T-cell (primary cell): ENCODE data around the gene SEC16B. TPM values are rescaled to one million over a fixed set of nuclear protein-coding genes. Genes with fewer than 3 reads are reported as not detected.

Experiments
- ATAC-seq, 4 experiments: fragments of 200-7000 bp in 3 of 4; fragments of 150-1000 bp in 1 of 4; cut with Tn5 transposase; replicated peaks in 1 of 4; 1 replicate in 3 of 4; 2 replicates in 1 of 4; pipeline ENCODE4 v1.10.0; 2021; ENCODE audit warnings: moderate library complexity in 3 of 4, mild to moderate bottlenecking in 2 of 4, moderate number of reproducible peaks in 1 of 4
- CTCF ChIA-PET, 2 donors: fragments of 300-600 bp; sonication (Branson Sonifier 250); formaldehyde crosslinking; loops; one replicate each; lab custom pipeline; 2022; ENCODE audit warnings: antibody characterized with exemption in 2 of 2; lab: Charles Lee
- POLR2A ChIA-PET, 2 donors: fragments of 300-600 bp; sonication (Branson Sonifier 250); formaldehyde crosslinking; loops; one replicate each; lab custom pipeline; 2022; ENCODE audit warnings: antibody characterized with exemption in 2 of 2; lab: Charles Lee
- DNase-seq, 35 experiments: peaks; one replicate each; pipeline versions ENCODE4 v3.0.0 to v3.0.0-alpha.2; 2013 to 2023
- H3K27ac ChIP-seq: one replicate; pipeline ENCODE4 v1.5.1; 2013; ENCODE audit warnings: low read length
- H3K27me3 ChIP-seq, 2 experiments: replicated peaks in 1 of 2; 1 replicate in 1 of 2; 2 replicates in 1 of 2; pipeline versions ENCODE4 v1.6.1 to v1.7.0; 2013; ENCODE audit warnings: low read length in 1 of 2, mixed read lengths in 1 of 2; ENCODE audit not compliant: control insufficient read depth in 2 of 2, insufficient read depth in 2 of 2; ENCODE audit errors: extremely low read depth in 1 of 2
- H3K36me3 ChIP-seq, 2 donors: 1 replicate in 1 of 2; 2 replicates in 1 of 2; pipeline versions ENCODE4 v1.6.1 to v1.7.0; 2013; ENCODE audit warnings: low read length in 1 of 2; ENCODE audit not compliant: control insufficient read depth in 2 of 2, insufficient read depth in 1 of 2; ENCODE audit errors: extremely low read depth in 1 of 2
- H3K4me1 ChIP-seq, 2 experiments: 1 replicate in 1 of 2; 2 replicates in 1 of 2; pipeline versions ENCODE4 v1.6.1 to v1.7.0; 2013; ENCODE audit warnings: low read length in 2 of 2, mixed read lengths in 1 of 2; ENCODE audit not compliant: insufficient read depth in 2 of 2, control insufficient read depth in 1 of 2; ENCODE audit errors: extremely low read depth in 1 of 2
- H3K4me3 ChIP-seq, 2 donors: 1 replicate in 1 of 2; 2 replicates in 1 of 2; pipeline versions ENCODE4 v1.5.1 to v1.7.0; 2013; ENCODE audit warnings: mild to moderate bottlenecking in 2 of 2, low read length in 1 of 2, moderate library complexity in 1 of 2; ENCODE audit not compliant: control insufficient read depth in 1 of 2; ENCODE audit errors: extremely low read depth in 1 of 2
- H3K9me3 ChIP-seq: 2 replicates; pipeline ENCODE4 v1.7.0; 2013
- H3K27ac Mint-ChIP-seq, 2 donors: one replicate each; pipeline ENCODE4 v1.8.0; 2020 to 2021; ENCODE audit warnings: mild to moderate bottlenecking in 2 of 2, mixed read lengths in 2 of 2
- H3K27me3 Mint-ChIP-seq, 2 donors: one replicate each; pipeline ENCODE4 v1.8.0; 2021 to 2022; ENCODE audit warnings: mixed read lengths in 2 of 2
- H3K36me3 Mint-ChIP-seq: one replicate; pipeline ENCODE4 v1.8.0; 2021; ENCODE audit warnings: mixed read lengths
- H3K4me1 Mint-ChIP-seq, 3 donors: one replicate each; pipeline ENCODE4 v1.8.0; 2020 to 2022; ENCODE audit warnings: mixed read lengths in 3 of 3, mild to moderate bottlenecking in 1 of 3
- H3K4me3 Mint-ChIP-seq, 3 donors: one replicate each; pipeline ENCODE4 v1.8.0; 2020 to 2022; ENCODE audit warnings: mild to moderate bottlenecking in 3 of 3, mixed read lengths in 3 of 3, moderate library complexity in 3 of 3
- H3K9me3 Mint-ChIP-seq, 3 donors: one replicate each; pipeline ENCODE4 v1.8.0; 2020 to 2022; ENCODE audit warnings: mixed read lengths in 3 of 3
- WGBS: methylation state at CpG from one replicate; pipeline ENCODE4 v1.1.5; 2013; ENCODE audit warnings: missing lambda C conversion rate; ENCODE audit not compliant: insufficient coverage; 5-methylcytosine and 5-hydroxymethylcytosine counted together
- total RNA-seq, 35 experiments: library from RNA in 6 of 35; stranded (reverse) in 6 of 35; fragments of 120-200 nt in 1 of 35; gene quantifications; one replicate each; pipeline versions ENCODE4 v1.2.1 to v1.2.4 and lab custom pipeline; 2013 to 2026

The SEC16B gene
- total RNA-seq, 5 donors from 2014 or later (not counting 1 experiment from before 2014, with no cell fraction given), result not detected

GRCh38 chr1:177922209-177922608, 47.6 kb downstream of the SEC16B start:
- H3K36me3 Mint-ChIP-seq, result no peaks in the 10 kb centered on the region
- H3K27me3 ChIP-seq, result no peaks in the 10 kb centered on the region
- no peaks in the 10 kb centered on the region for H3K4me1 ChIP-seq
- H3K27ac ChIP-seq, result no peak overlapping the region
- H3K4me3 ChIP-seq, result no peak overlapping the region
- ChIA-PET POLR2A (no interaction called here), CTCF (no interaction called here)
- peaks cover 0 to 5% (median 0%) of the 10 kb centered on the region in 3 donors for H3K9me3 Mint-ChIP-seq
- H3K27ac Mint-ChIP-seq, result no peak overlapping the region
- WGBS, result no CpG with 5 or more reads among the region's 3 CpGs
- DNase-seq (no peak), ATAC-seq (no peak)
- H3K4me3 Mint-ChIP-seq, result no peak overlapping the region
- no peaks in the 10 kb centered on the region for H3K27me3 Mint-ChIP-seq
- no peaks in the 10 kb centered on the region for H3K9me3 ChIP-seq
- H3K36me3 ChIP-seq, result no peaks in the 10 kb centered on the region
- no peaks in the 10 kb centered on the region for H3K4me1 Mint-ChIP-seq

GRCh38 chr1:177921590-177921989, 48.3 kb downstream of the SEC16B start:
- Histone ChIP-seq H3K36me3 (no peaks in the 10 kb centered on the region), H3K27me3 (no peaks in the 10 kb centered on the region), H3K9me3 (no peaks in the 10 kb centered on the region), H3K4me3 (no peak overlapping the region), H3K27ac (no peak overlapping the region), H3K4me1 (no peaks in the 10 kb centered on the region)
- Mint-ChIP-seq H3K27ac (no peak overlapping the region), H3K27me3 (no peaks in the 10 kb centered on the region), H3K9me3 (no peaks in the 10 kb centered on the region), H3K4me3 (no peak overlapping the region), H3K36me3 (no peaks in the 10 kb centered on the region), H3K4me1 (no peaks in the 10 kb centered on the region)
- 83% methylated on average over 2 of the region's 4 CpGs for WGBS
- no peak for ATAC-seq
- POLR2A ChIA-PET, result no interaction called here
- CTCF ChIA-PET, result no interaction called here
- no peak for DNase-seq

- Histone ChIP-seq H3K4me1 (no peaks in the 10 kb centered on the region), H3K27ac (no peak overlapping the region), H3K4me3 (no peak overlapping the region), H3K9me3 (no peaks in the 10 kb centered on the region), H3K36me3 (no peaks in the 10 kb centered on the region), H3K27me3 (no peaks in the 10 kb centered on the region)
- DNase-seq (no peak), ATAC-seq (no peak)
- Mint-ChIP-seq H3K27me3 (no peaks in the 10 kb centered on the region), H3K36me3 (no peaks in the 10 kb centered on the region), H3K9me3 (no peaks in the 10 kb centered on the region), H3K4me3 (no peak overlapping the region), H3K27ac (no peak overlapping the region), H3K4me1 (no peaks in the 10 kb centered on the region)
- POLR2A ChIA-PET, result no interaction called here
- no CpG with 5 or more reads among the region's 2 CpGs for WGBS
- CTCF ChIA-PET, result interaction anchor here in 1 of 2 donors (0.6 kb wide), 1 partner anchor 108 kb away, joined by 5 read pairs; no protein-coding TSS in a partner anchor
Measured at GRCh38 chr1:177920091-177920490, 49.8 kb downstream of the SEC16B start.

GRCh38 chr1:177915641-177916040, 54.2 kb downstream of the SEC16B start:
- POLR2A ChIA-PET, result no interaction called here
- no peak for ATAC-seq
- H3K27me3 ChIP-seq, result no peaks in the 10 kb centered on the region
- DNase-seq, result no peak
- H3K36me3 Mint-ChIP-seq, result no peaks in the 10 kb centered on the region
- H3K4me1 Mint-ChIP-seq, result no peaks in the 10 kb centered on the region
- no peak overlapping the region for H3K4me3 ChIP-seq
- 93% methylated on average over 3 of the region's 3 CpGs for WGBS
- no peak overlapping the region for H3K4me3 Mint-ChIP-seq
- H3K27ac ChIP-seq, result no peak overlapping the region
- H3K4me1 ChIP-seq, result no peaks in the 10 kb centered on the region
- no peaks in the 10 kb centered on the region for H3K27me3 Mint-ChIP-seq
- no peak overlapping the region for H3K27ac Mint-ChIP-seq
- H3K36me3 ChIP-seq, result no peaks in the 10 kb centered on the region
- CTCF ChIA-PET, result no interaction called here
- no peaks in the 10 kb centered on the region for H3K9me3 Mint-ChIP-seq
- H3K9me3 ChIP-seq, result no peaks in the 10 kb centered on the region

GRCh38 chr1:177914603-177915002, 55.3 kb downstream of the SEC16B start:
- no peaks in the 10 kb centered on the region for H3K36me3 ChIP-seq
- CTCF ChIA-PET, result no interaction called here
- 88% methylated on average over 4 of the region's 7 CpGs for WGBS

GRCh38 chr1:177913762-177914540, 55.9 kb downstream of the SEC16B start:
- Mint-ChIP-seq H3K4me3 (no peak overlapping the region), H3K36me3 (no peaks in the 10 kb centered on the region), H3K9me3 (no peaks in the 10 kb centered on the region), H3K4me1 (no peaks in the 10 kb centered on the region), H3K27ac (no peak overlapping the region), H3K27me3 (peaks cover 0 to 4% of the 10 kb centered on the region in 2 donors)
- Histone ChIP-seq H3K36me3 (no peaks in the 10 kb centered on the region), H3K4me3 (no peak overlapping the region), H3K27ac (no peak overlapping the region), H3K4me1 (no peaks in the 10 kb centered on the region), H3K27me3 (no peaks in the 10 kb centered on the region), H3K9me3 (no peaks in the 10 kb centered on the region)
- CTCF ChIA-PET, result no interaction called here
- WGBS, result no CpG with 5 or more reads among the region's 4 CpGs
- POLR2A ChIA-PET, result no interaction called here
- ATAC-seq (no peak), DNase-seq (no peak)

More at GRCh38 chr1:177914603-177915002, 55.3 kb downstream of the SEC16B start:
- Mint-ChIP-seq H3K4me3 (no peak overlapping the region), H3K27ac (no peak overlapping the region), H3K36me3 (no peaks in the 10 kb centered on the region), H3K27me3 (peaks cover 0 to 4% of the 10 kb centered on the region in 2 donors), H3K4me1 (no peaks in the 10 kb centered on the region), H3K9me3 (no peaks in the 10 kb centered on the region)
- H3K4me3 ChIP-seq, result no peak overlapping the region
- ATAC-seq, result no peak
- no peaks in the 10 kb centered on the region for H3K4me1 ChIP-seq
- POLR2A ChIA-PET, result no interaction called here
- no peak overlapping the region for H3K27ac ChIP-seq
- no peaks in the 10 kb centered on the region for H3K27me3 ChIP-seq
- no peaks in the 10 kb centered on the region for H3K9me3 ChIP-seq
- no peak for DNase-seq
